PC-3 (cell line): ENCODE results near the gene GRIN3B.

ENCODE experiments used
- CTCF ChIP-seq: fragments of 300-600 bp; sonication (generic); conservative IDR thresholded peaks from 2 replicates; pipeline ENCODE4 v1.5.1; 2017; ENCODE audit warnings: antibody characterized with exemption, low read depth, mild to moderate bottlenecking, low read length
- EZH2 ChIP-seq: fragments of 300-600 bp; sonication (generic); IDR thresholded peaks from one replicate; pipeline ENCODE4 v1.6.1; 2017; ENCODE audit warnings: antibody characterized with exemption, mild to moderate bottlenecking, low read length; ENCODE audit not compliant: unreplicated experiment
- EZH2phosphoT487 ChIP-seq: fragments of 300-600 bp; sonication (generic); IDR thresholded peaks from 2 replicates; pipeline ENCODE4 v1.6.1; 2018; ENCODE audit warnings: mild to moderate bottlenecking, antibody characterized with exemption, low read length, borderline replicate concordance

- TF ChIP-seq EZH2phosphoT487 (no peak), CTCF (no peak), EZH2 (no peak)
These were observed 5.0 kb upstream of the GRIN3B start for GRCh38 chr19:995051-995827.
